Spinal cord (tissue), 10 donors: ENCODE data around the gene ADAM10. TPM values are rescaled to one million over a fixed set of nuclear protein-coding genes. Genes with fewer than 3 reads are reported as not detected.
A peak's percentile ranks its signal among the peaks of the same experiment; 100 is the strongest.

ENCODE experiments used
- DNase-seq, 6 donors: peaks; one replicate each; pipeline versions ENCODE4 v3.0.0 to v3.0.0-alpha.2; 2013 to 2015; ENCODE audit warnings: low spot score in 6 of 6, low read depth in 4 of 6
- H3K27ac ChIP-seq: one replicate; pipeline ENCODE4 v1.5.1; 2013; ENCODE audit warnings: low read depth, low read length, control low read depth
- H3K27me3 ChIP-seq: one replicate; pipeline ENCODE4 v1.6.1; 2013; ENCODE audit warnings: low read length; ENCODE audit not compliant: control insufficient read depth, insufficient read depth
- H3K36me3 ChIP-seq: one replicate; pipeline ENCODE4 v1.6.1; 2013; ENCODE audit warnings: low read length; ENCODE audit not compliant: control insufficient read depth, insufficient read depth
- H3K4me1 ChIP-seq: one replicate; pipeline ENCODE4 v1.6.1; 2013; ENCODE audit warnings: low read length; ENCODE audit not compliant: control insufficient read depth, insufficient read depth
- H3K4me3 ChIP-seq: one replicate; pipeline ENCODE4 v1.5.1; 2013; ENCODE audit warnings: low read depth, low read length, control low read depth
- H3K9me3 ChIP-seq: one replicate; pipeline ENCODE4 v1.6.1; 2013; ENCODE audit warnings: low read length; ENCODE audit not compliant: control insufficient read depth, insufficient read depth
- WGBS: methylation state at CpG from one replicate; pipeline ENCODE4 v1.1.5; 2013; ENCODE audit warnings: missing lambda C conversion rate; ENCODE audit not compliant: insufficient coverage; 5-methylcytosine and 5-hydroxymethylcytosine counted together
- polyA plus RNA-seq, 2 donors: library from polyadenylated mRNA; unstranded; fragments of 120-200 nt; gene quantifications; one replicate each; pipeline ENCODE4 v1.2.1, GENCODE V29; 2013; ENCODE audit not compliant: insufficient read length in 2 of 2
- total RNA-seq, 2 donors: library from RNA; depleted of rRNA in 1 of 2; stranded (reverse); fragments of 120-200 nt in 1 of 2; fragments of >200 nt in 1 of 2; gene quantifications; one replicate each; pipeline versions ENCODE4 v1.2.3 to v1.2.4, GENCODE V29; 2013 to 2014
- donor health status: healthy.

The ADAM10 gene
- total and polyA plus RNA-seq, 4 donors, result 67.2 to 119 (median 97.8) TPM

DNA sequence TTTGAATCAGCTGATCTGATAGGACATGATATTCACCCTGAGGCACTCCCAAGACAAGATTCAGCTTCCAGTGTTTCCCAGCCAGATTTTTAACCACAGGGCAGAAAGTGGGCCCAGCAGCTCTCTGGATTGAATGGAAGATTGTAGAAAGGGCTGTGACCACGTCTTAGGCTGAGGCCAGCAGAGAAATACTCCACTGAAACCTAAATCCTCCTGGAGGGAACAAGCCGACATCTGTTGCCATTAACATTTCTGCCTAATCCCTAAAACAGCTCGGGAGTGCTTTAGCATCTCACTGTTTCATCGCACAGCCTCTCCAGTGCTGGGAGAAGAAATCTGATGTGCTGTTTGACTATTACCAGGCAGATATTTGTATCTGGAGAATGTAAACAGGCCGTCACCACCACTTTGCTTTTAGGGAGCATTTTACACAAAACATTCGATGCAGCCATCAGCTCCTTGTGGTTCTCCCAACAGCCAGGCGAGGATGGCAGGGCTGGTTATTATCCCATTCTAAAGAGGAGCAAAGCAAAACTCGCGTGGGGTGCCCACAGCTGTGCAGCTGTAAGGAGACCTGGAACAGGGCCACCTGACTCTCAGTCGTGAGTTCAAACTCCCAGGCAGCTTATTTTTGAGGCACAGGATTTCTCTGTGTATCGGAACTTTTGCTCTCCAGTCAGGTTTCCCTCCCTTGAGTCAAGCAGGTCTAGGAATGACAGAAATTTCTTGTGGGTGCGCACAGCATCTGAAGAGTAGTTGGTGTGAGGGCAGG, 200.3 kb downstream of the ADAM10 start:
- WGBS, result 82% methylated on average over 9 of the region's 12 CpGs
- DNase-seq, result peak in 1 of 6 donors; percentile 63
- Histone ChIP-seq H3K4me1 (peaks cover 14% of the 10 kb centered on the region), H3K36me3 (no peaks in the 10 kb centered on the region), H3K27me3 (no peaks in the 10 kb centered on the region), H3K9me3 (no peaks in the 10 kb centered on the region), H3K27ac (no peak overlapping the region), H3K4me3 (no peak overlapping the region)

DNA sequence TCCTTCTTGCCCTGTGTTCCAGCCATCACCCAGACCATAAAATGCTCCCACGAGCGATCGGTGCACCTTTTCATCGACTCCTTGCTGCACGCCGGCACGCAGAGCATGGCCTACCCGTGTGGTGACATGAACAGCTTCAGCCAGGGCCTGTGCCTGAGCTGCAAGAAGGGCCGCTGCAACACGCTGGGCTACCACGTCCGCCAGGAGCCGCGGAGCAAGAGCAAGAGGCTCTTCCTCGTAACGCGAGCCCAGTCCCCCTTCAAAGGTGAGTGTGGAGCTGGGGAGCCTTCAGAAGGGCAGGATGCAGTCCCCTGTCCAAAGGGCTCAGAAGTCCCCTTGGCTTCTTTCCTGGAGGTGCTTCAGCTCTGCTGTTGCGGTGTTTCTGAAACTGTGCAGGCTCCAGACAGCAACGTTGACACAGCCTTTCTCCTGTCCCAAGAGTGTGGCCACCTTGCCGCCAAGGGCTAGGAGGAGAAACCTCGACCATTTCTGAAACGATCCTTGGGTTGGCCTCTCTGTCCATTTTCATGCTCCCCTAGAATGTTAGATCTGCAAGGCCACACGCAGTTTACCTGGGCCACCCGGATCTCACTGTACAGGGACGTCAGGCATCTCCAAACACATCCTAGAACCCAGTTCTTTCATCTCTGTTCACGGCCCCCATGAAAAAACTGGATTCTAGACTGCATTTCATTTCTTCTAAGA, 201.0 kb downstream of the ADAM10 start:
- Histone ChIP-seq H3K9me3 (no peaks in the 10 kb centered on the region), H3K27ac (no peak overlapping the region), H3K36me3 (no peaks in the 10 kb centered on the region), H3K4me3 (no peak overlapping the region), H3K4me1 (peaks cover 14% of the 10 kb centered on the region), H3K27me3 (no peaks in the 10 kb centered on the region)
- 94% methylated on average over 25 of the region's 26 CpGs for WGBS
- no peak for DNase-seq

DNA sequence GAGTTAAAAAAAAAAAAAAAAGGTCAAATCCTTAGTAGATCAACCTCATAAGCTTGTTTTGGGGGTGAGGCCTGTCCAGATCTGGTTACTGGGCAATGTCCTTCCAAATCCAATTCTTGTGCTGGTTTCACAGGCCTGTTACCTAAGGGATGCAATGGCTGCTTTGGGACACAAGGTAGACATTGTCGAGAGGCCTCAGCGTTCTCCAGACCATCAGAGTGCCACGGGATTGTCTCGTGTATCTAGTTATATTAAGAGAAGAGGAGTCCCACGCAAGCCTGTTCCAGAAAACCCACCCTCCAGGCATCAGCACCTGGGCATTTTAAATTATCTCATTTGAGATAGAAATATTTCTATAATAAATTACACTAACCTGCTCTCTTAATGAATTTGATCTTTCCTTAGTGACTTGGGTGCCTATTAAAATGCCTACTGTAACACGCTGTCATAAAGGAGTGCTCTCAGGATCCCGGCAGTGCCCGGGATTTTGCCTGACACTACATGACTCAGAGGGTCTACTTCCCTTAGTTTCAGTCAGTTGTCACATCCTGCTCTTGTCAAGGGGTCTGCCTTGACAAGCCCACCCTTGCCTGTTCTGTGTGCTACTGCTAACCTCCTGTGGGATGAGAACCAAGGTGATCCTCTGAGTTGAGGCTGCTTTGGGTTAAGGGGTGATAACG, 201.7 kb downstream of the ADAM10 start:
- WGBS, result 86% methylated on average over 3 of the region's 9 CpGs
- no peaks in the 10 kb centered on the region for H3K9me3 ChIP-seq
- no peak overlapping the region for H3K27ac ChIP-seq
- no peak for DNase-seq
- no peak overlapping the region for H3K4me3 ChIP-seq
- H3K36me3 ChIP-seq, result no peaks in the 10 kb centered on the region
- no peaks in the 10 kb centered on the region for H3K27me3 ChIP-seq
- peaks cover 14% of the 10 kb centered on the region for H3K4me1 ChIP-seq

DNA sequence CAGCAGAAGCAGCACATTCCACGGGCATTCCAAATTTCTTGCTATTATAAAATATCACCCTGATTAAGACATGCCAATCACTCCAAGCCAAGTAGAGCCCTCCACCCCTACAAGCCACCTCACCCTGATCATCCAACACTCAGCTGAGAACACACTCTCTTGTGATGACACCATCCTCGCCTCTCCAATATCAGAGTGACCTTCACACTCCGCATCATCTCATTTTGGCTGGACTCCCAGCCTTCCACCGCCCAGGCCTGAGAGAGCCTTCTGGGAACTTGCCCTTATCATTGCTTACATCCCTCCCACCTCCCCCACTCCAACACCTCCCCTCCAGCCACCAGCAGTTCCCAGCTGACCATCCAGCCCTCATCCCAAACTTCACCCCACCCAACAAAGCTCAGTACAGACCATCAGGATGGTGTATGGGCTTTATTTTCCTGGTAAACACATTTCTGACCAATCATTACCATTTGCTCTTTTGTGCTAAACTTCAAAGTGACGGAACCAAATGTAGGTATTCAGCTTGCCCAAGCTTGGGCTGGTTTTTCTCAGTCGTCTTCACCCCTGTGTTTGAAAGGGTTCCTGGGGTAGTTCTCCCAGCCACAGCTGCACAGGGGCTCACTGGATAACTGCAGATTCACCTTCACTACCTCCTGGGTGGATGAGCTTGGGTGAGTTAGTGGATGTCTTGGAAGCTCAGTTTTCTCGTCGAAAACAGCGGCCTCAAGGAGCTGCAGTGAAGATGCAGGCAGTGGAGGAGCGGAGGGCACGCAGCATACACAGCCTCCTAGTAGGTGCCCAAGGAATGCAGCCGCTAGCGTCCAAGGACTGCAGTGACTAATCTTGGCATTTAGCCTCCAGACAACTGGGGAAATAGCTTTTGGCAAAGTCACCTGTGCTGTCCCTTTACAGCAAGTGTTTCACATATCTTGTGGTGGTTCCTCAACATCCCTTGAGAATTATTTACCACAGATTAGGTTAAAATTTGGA, 202.6 kb downstream of the ADAM10 start:
- no peaks in the 10 kb centered on the region for H3K36me3 ChIP-seq
- DNase-seq, result no peak
- H3K27ac ChIP-seq, result no peak overlapping the region
- no peaks in the 10 kb centered on the region for H3K27me3 ChIP-seq
- H3K4me1 ChIP-seq, result peaks cover 6% of the 10 kb centered on the region
- no peak overlapping the region for H3K4me3 ChIP-seq
- H3K9me3 ChIP-seq, result no peaks in the 10 kb centered on the region
- WGBS, result 94% methylated on average over 11 of the region's 13 CpGs

DNA sequence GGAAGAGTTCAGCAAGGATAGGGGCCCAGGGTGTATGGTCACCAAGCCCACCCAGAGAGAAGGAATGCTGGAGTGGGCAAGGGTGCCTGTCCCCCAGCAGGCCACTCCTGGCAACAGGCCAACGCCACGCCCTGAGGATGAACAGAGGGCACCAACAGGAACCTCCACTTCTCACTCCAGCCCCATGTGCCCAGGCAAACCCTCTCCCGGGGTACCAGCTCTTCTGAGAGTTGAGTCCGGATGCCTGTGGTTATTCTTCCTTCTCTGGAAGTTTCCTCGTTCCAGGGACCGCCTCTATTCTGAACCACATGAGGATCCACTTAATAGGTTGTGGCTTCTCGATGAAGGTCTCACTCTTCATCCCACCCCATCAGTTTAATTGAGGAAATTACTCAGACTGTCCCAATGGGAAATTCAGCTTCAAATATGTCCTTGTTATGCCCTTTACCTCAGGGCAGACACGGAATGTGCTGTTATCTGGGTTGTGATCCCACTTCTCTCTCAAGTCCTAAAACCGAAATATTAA, 203.4 kb downstream of the ADAM10 start:
- no peaks in the 10 kb centered on the region for H3K9me3 ChIP-seq
- H3K4me1 ChIP-seq, result peaks cover 5% of the 10 kb centered on the region
- no peak overlapping the region for H3K27ac ChIP-seq
- H3K27me3 ChIP-seq, result no peaks in the 10 kb centered on the region
- 89% methylated on average over 4 of the region's 9 CpGs for WGBS
- no peak for DNase-seq
- H3K36me3 ChIP-seq, result no peaks in the 10 kb centered on the region
- no peak overlapping the region for H3K4me3 ChIP-seq

DNA sequence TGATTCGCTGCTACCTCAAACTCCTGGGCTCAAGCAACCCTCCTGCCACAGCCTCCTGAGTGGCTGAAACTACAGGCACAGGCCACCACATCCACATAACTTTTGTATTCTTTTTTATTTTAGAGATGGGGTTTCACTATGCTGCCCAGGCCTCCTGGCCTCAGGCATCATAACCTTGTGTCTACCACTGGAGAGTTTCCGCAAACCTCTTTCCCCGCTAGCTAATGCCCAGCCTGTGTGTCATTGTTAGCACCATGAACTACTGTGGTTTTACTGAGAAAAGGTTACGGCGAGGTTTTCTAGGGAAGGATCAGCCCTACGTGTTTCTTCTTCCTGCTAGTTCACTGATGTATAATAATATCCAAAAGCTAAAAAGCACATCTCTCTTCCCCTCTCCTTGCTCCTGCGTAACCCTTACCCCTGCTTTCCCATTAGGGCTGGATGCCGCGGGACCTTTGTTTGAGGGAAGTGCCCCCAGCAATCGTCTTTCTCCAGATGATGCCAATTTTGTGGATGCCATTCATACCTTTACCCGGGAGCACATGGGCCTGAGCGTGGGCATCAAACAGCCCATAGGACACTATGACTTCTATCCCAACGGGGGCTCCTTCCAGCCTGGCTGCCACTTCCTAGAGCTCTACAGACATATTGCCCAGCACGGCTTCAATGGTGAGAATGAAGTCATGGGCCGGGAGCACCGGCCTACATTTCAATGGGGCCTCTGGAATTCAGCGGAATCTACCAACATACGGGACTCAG, 204.0 kb downstream of the ADAM10 start:
- H3K27ac ChIP-seq, result no peak overlapping the region
- no peaks in the 10 kb centered on the region for H3K36me3 ChIP-seq
- no peaks in the 10 kb centered on the region for H3K9me3 ChIP-seq
- peaks cover 5% of the 10 kb centered on the region for H3K4me1 ChIP-seq
- DNase-seq, result no peak
- 99% methylated on average over 14 of the region's 18 CpGs for WGBS
- H3K27me3 ChIP-seq, result no peaks in the 10 kb centered on the region
- H3K4me3 ChIP-seq, result no peak overlapping the region

DNA sequence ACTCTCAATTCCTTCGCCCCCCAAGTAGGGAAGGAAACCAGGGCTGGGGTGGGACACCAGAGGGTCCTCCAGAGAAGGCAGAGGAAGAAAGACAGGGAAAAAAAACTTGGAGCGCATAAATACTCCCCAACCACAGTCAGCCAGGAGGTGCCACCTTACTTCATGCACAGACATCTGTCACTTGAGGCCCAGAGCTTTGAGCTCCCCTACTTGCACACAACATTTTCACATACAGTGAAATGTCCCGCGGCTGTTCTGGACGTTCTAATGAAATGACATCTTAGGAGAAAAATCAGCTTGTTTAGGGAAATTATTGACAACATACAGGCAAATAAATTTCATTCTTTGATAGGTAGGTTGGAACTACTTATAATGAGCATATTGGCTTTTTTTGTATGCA, 204.8 kb downstream of the ADAM10 start:
- H3K27me3 ChIP-seq, result no peaks in the 10 kb centered on the region
- H3K4me3 ChIP-seq, result no peak overlapping the region
- H3K9me3 ChIP-seq, result no peaks in the 10 kb centered on the region
- H3K27ac ChIP-seq, result no peak overlapping the region
- DNase-seq, result peak in 1 of 6 donors; percentile 39
- 100% methylated on average over 1 of the region's 5 CpGs for WGBS
- no peaks in the 10 kb centered on the region for H3K36me3 ChIP-seq
- peaks cover 5% of the 10 kb centered on the region for H3K4me1 ChIP-seq

DNA sequence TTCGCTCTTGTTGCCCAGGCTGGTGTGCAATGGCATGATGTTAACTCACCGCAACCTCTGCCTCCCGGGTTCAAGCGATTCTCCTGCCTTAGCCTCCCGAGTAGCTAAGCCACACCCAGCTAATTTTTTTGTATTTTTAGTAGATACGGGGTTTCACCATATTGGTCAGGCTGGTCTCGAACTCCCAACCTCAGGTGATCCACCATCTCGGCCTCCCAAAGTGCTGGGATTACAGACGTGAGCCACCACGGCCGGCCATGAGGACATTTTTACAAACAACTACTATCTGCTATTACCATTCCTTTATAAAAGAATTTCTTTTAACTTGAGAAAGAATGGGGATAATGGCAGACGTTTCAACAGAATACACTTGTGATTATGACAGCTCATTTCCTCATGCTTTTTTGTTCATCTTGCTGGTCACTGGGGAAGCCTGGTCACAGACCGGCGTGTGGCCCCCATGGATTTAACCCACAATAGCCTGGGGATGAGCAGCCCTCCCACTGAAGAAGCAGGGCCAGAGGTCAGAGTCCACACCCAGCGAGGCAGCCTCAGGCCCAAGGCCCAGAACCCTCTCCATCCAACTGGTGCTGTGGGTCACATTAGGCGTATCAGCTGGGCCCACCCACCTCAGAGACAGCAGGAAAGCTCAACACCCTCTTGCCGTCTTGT, 205.7 kb downstream of the ADAM10 start:
- Histone ChIP-seq H3K4me1 (no peaks in the 10 kb centered on the region), H3K4me3 (no peak overlapping the region), H3K27ac (no peak overlapping the region), H3K27me3 (no peaks in the 10 kb centered on the region), H3K9me3 (no peaks in the 10 kb centered on the region), H3K36me3 (no peaks in the 10 kb centered on the region)
- no peak for DNase-seq
- 83% methylated on average over 5 of the region's 17 CpGs for WGBS
